GM12864 (cell line): ENCODE measurements around the gene CRB1.
"Not testable (repeated sequence)": the region's sequence is repeated elsewhere in the genome, so short reads cannot be mapped to it uniquely, and the experiment has no call there.

Experiments
- DNase-seq: peaks from one replicate; pipeline ENCODE4 v3.0.0-alpha.2; 2011; ENCODE audit warnings: low read depth
- H3K4me3 ChIP-seq: 2 replicates; pipeline ENCODE4 v1.5.1; 2011; ENCODE audit warnings: mild to moderate bottlenecking, low read depth, low read length, control low read depth
- TF ChIP-seq, protein P1 (sequence below): IDR thresholded peaks from 2 replicates; pipeline ENCODE4 v1.5.1; 2011; ENCODE audit warnings: low read depth, mild to moderate bottlenecking, moderate library complexity, low read length, control low read depth, inconsistent platforms; ENCODE audit errors: missing control alignments

Gene CRB1

DNA sequence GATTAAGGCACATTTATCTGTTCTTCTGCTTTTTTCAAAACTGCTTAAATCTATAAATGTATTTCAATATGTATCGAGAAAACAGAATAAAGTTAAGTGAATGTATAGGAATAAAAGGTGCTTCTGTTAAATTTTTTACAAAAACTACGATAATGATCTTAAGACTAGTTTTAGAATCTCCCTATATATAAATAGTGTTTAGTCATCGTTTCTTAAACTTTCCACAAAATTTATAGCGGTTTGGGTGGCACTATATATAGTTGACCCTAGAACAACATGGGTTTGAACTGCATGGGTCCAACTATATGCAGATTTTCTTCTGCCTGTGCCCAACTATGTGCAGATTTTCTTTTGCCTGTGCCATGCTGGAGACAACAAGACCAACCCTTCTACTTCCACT is 125.7 kb downstream of the CRB1 start:
- DNase-seq, result no peak
- no peak overlapping the region for H3K4me3 ChIP-seq
- TF ChIP-seq, protein P1, sequence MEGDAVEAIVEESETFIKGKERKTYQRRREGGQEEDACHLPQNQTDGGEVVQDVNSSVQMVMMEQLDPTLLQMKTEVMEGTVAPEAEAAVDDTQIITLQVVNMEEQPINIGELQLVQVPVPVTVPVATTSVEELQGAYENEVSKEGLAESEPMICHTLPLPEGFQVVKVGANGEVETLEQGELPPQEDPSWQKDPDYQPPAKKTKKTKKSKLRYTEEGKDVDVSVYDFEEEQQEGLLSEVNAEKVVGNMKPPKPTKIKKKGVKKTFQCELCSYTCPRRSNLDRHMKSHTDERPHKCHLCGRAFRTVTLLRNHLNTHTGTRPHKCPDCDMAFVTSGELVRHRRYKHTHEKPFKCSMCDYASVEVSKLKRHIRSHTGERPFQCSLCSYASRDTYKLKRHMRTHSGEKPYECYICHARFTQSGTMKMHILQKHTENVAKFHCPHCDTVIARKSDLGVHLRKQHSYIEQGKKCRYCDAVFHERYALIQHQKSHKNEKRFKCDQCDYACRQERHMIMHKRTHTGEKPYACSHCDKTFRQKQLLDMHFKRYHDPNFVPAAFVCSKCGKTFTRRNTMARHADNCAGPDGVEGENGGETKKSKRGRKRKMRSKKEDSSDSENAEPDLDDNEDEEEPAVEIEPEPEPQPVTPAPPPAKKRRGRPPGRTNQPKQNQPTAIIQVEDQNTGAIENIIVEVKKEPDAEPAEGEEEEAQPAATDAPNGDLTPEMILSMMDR, result no peak

DNA sequence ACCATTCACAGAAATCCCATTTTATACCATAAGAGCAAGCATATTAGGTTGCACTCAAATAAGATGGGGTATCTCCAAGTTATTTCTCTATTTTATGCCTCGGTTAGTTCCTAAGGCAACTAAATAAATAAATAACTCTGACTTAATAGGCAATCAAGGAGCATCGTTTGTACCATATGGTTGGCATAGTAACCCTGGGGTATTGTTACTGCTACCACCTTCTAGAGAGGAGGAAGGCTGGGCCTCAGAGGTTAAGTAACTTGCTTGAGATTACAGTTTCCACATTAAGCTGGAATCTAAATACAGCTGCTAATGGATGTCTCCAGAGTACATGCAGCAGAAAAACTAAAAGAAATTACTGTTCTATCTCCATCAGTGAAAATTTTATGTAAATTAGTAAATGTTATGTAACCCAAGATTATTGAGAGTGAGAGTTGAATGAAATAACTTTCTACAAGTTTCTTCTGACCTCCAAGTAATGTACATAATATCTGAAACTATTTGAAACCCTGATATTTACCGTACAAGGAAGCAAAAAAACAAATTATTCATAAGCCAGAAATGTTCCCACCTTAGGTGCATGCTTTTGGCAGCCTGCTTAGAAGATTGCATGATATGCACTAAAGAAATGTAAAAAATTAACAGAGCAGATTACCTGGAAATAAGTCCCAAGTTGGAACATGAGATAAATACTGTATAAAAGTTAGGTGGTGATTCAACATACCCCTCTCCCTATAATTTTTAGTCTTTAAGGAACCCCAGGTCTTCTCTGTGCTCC is 127.0 kb downstream of the CRB1 start:
- TF ChIP-seq, protein P1, result no peak
- H3K4me3 ChIP-seq, result no peak overlapping the region
- no peak for DNase-seq

DNA sequence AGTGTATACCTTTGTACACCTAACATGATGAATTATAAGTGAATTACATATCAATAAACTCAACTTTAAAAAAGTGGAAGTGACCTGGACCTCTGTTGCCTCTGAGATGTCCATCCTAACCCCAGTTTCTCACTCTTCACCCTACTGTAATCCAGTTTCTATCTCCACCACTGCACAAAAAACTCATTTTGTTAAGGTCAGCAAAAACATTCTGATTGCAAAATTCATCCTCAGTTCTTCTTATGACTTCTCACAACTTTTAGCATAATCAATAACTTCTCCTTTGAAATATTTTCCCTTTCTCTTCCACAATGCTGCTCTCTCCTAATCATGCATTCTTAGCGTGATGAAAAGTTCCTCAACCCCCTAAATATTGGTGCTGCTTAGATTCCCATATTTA is 129.8 kb downstream of the CRB1 start:
- H3K4me3 ChIP-seq, result no peak overlapping the region

DNA sequence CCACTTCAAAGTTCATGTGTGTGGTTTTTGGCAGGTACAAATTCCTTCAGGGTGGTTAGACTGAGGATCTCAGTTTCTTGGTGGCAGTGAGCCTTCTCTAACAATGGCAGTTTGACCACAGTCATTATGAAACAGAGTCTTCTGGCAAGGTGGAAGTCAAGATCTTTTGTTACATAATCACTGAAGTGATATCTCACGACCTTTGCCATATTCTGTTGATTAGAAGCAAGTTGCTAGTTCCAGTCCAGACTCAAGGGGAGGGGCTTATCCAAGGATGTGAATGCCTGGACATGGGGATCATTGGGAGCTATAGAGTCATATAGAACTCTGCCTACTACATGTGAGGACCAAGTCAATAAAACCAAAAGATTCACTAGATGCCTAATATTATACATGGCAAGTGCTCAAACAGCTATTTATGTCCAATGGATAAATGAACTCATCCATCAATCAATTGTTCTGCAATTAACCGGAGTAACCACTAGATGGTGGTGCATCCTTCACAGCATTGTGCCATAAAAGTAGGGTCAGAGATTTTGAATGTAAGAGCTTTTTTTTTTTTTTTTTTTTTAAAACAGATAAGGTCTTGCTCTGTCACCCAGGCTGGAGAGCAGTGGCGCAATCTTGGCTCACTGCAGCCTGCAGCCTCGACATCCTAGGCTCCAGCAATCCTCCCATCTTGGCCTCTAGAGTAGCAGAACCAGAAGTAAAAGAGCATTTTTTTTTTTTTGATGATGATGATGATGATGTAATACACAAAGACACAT is 131.9 kb downstream of the CRB1 start:
- TF ChIP-seq, protein P1, result peak; percentile 60
- no peak overlapping the region for H3K4me3 ChIP-seq
- DNase-seq, result peak; percentile 26

More for the DNA sequence above, 129.8 kb downstream of the CRB1 start:
- TF ChIP-seq, protein P1, result no peak
- DNase-seq, result no peak

DNA sequence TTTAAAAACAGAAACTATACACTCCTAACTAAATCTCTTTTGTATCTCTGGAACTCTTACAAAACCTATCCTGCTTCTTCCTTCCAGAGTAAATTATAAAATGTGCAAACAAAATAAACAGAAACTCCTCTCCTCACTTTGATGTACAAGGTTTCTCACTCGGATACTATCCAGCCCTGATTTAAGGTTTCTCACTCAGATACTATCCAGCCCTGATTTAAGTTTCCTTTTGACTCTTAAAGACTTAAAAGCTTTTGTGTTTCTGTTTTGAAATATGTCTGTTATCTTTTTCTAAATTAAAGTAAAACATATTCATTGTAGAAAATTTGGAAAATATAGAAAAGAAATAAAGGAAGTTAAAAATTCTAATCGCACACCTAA is 132.5 kb downstream of the CRB1 start:
- TF ChIP-seq, protein P1, result no peak
- no peak for DNase-seq
- no peak overlapping the region for H3K4me3 ChIP-seq

DNA sequence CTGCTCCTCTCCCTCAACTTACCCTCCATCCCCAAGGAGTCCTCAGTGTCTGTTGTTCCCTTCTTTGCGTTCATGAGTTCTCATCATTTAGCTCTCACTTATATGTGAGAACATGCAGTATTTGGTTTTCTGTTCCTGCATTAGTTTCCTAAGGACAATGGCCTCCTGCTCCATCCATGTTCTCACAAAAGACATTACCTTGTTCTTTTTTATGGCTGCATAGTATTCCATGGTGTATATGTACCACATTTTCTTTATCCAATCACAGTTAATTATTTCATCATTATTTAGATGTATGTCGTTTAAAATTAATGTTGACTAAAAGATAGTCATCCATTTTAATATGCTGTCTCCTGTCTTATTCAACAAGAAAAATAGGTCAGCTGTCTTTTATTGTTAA is 134.1 kb downstream of the CRB1 start:
- no peak for DNase-seq
- TF ChIP-seq, protein P1, result no peak
- no peak overlapping the region for H3K4me3 ChIP-seq

DNA sequence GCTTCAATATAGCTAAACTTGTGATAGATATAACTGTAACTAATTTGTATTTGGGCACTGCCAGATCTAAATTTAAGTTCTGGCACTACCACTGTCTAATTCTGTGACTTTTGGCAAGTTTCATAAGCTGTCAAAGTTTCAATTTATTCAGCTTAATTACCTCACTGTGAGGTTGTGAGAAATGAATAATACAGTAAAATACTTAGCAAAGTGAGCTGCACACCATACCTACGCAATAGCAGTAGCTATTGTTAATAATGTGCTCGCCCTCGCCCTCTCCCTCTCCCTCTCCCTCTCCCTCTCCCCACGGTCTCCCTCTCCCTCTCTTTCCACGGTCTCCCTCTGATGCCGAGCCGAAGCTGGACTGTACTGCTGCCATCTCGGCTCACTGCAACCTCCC is 136.7 kb downstream of the CRB1 start:
- DNase-seq, result not testable (repeated sequence)

DNA sequence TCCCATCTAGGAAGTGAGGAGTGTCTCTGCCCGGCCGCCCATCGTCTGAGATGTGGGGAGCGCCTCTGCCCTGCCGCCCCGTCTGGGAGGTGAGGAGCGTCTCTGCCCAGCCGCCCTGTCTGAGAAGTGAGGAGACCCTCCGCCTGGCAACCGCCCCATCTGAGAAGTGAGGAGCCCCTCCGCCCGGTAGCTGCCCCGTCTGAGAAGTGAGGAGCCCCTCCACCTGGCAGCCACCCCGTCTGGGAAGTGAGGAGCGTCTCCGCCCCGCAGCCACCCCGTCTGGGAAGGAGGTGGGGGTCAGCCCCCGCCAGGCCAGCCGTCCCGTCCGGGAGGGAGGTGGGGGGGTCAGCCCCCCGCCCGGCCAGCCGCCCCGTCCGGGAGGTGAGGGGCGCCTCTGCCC is 137.6 kb downstream of the CRB1 start:
- DNase-seq, H3K4me3 ChIP-seq: not testable (repeated sequence)

More for the DNA sequence above, 136.7 kb downstream of the CRB1 start:
- H3K4me3 ChIP-seq, result not testable (repeated sequence)
